ENCODE measurements around the gene NOL8. TPM values are rescaled to one million over a fixed set of nuclear protein-coding genes. Genes with fewer than 3 reads are reported as not detected.
A peak's percentile ranks its signal among the peaks of the same experiment; 100 is the strongest.

The NOL8 gene
- total RNA-seq, 3 donors from 2014 or later, result 70.0 to 79.9 (median 73.6) TPM

- no peaks in the 10 kb centered on the region for H3K9me3 Mint-ChIP-seq
- ATAC-seq, result no peak
- peaks cover 10% of the 10 kb centered on the region for H3K36me3 Mint-ChIP-seq (ENCODE audit: insufficient read depth)
- H3K27me3 Mint-ChIP-seq (ENCODE audit: low read depth), result no peaks in the 10 kb centered on the region
- DNase-seq, result no peak
- no peak overlapping the region for H3K4me3 Mint-ChIP-seq
- peaks cover 21% of the 10 kb centered on the region for H3K4me1 Mint-ChIP-seq (ENCODE audit: low read depth)
Measured at GRCh38 chr9:92328225-92328624, 3.1 kb upstream of the NOL8 start.

- H3K4me1 Mint-ChIP-seq (ENCODE audit: low read depth), result peaks cover 27% of the 10 kb centered on the region
- ATAC-seq (no peak), DNase-seq (no peak)
- no peaks in the 10 kb centered on the region for H3K9me3 Mint-ChIP-seq
- peaks cover 12% of the 10 kb centered on the region for H3K36me3 Mint-ChIP-seq (ENCODE audit: insufficient read depth)
- peak overlapping the region; percentile 94 for H3K4me3 Mint-ChIP-seq
- no peaks in the 10 kb centered on the region for H3K27me3 Mint-ChIP-seq (ENCODE audit: low read depth)
Measured at GRCh38 chr9:92327283-92327850, 2.2 kb upstream of the NOL8 start.

GRCh38 chr9:92325991-92326500 lies 896 bp upstream of the NOL8 start:
- DNase-seq (no peak), ATAC-seq (peak; percentile 5 to 6)
- Mint-ChIP-seq H3K4me3 (peak overlapping the region; percentile 94), H3K4me1 (ENCODE audit: low read depth) (peaks cover 29% of the 10 kb centered on the region), H3K9me3 (no peaks in the 10 kb centered on the region), H3K36me3 (ENCODE audit: insufficient read depth) (peaks cover 19% of the 10 kb centered on the region), H3K27me3 (ENCODE audit: low read depth) (no peaks in the 10 kb centered on the region)

- no peaks in the 10 kb centered on the region for H3K27me3 Mint-ChIP-seq (ENCODE audit: low read depth)
- DNase-seq (no peak), ATAC-seq (peak; percentile 20 to 24)
- peak overlapping the region; percentile 94 for H3K4me3 Mint-ChIP-seq
- peaks cover 27% of the 10 kb centered on the region for H3K36me3 Mint-ChIP-seq (ENCODE audit: insufficient read depth)
- peaks cover 30% of the 10 kb centered on the region for H3K4me1 Mint-ChIP-seq (ENCODE audit: low read depth)
- no peaks in the 10 kb centered on the region for H3K9me3 Mint-ChIP-seq
Measured at GRCh38 chr9:92324889-92325268, 271 bp downstream of the NOL8 start.

- ATAC-seq (no peak), DNase-seq (no peak)
- Mint-ChIP-seq H3K36me3 (ENCODE audit: insufficient read depth) (peaks cover 27% of the 10 kb centered on the region), H3K27me3 (ENCODE audit: low read depth) (no peaks in the 10 kb centered on the region), H3K9me3 (no peaks in the 10 kb centered on the region), H3K4me1 (ENCODE audit: low read depth) (peaks cover 30% of the 10 kb centered on the region), H3K4me3 (peak overlapping the region; percentile 94)
Measured at GRCh38 chr9:92324431-92324830, 719 bp downstream of the NOL8 start.

GRCh38 chr9:92315456-92315855 lies 9.7 kb downstream of the NOL8 start:
- Mint-ChIP-seq H3K27me3 (ENCODE audit: low read depth) (no peaks in the 10 kb centered on the region), H3K36me3 (ENCODE audit: insufficient read depth) (peaks cover 68% of the 10 kb centered on the region), H3K4me1 (ENCODE audit: low read depth) (peaks cover 34% of the 10 kb centered on the region), H3K9me3 (no peaks in the 10 kb centered on the region), H3K4me3 (no peak overlapping the region)
- DNase-seq (no peak), ATAC-seq (peak; percentile 37 to 43)

GRCh38 chr9:92313624-92314012 lies 11.5 kb downstream of the NOL8 start:
- Mint-ChIP-seq H3K4me3 (no peak overlapping the region), H3K36me3 (ENCODE audit: insufficient read depth) (peaks cover 72% of the 10 kb centered on the region)
- no peak for ATAC-seq

GRCh38 chr9:92312887-92313623 lies 12.1 kb downstream of the NOL8 start:
- Mint-ChIP-seq H3K27me3 (ENCODE audit: low read depth) (no peaks in the 10 kb centered on the region), H3K9me3 (no peaks in the 10 kb centered on the region), H3K4me1 (ENCODE audit: low read depth) (peaks cover 36% of the 10 kb centered on the region), H3K36me3 (ENCODE audit: insufficient read depth) (peaks cover 71% of the 10 kb centered on the region), H3K4me3 (no peak overlapping the region)
- ATAC-seq (no peak), DNase-seq (no peak)

More at GRCh38 chr9:92313624-92314012, 11.5 kb downstream of the NOL8 start:
- Mint-ChIP-seq H3K27me3 (ENCODE audit: low read depth) (no peaks in the 10 kb centered on the region), H3K9me3 (no peaks in the 10 kb centered on the region), H3K4me1 (ENCODE audit: low read depth) (peaks cover 36% of the 10 kb centered on the region)
- DNase-seq, result no peak

- DNase-seq (no peak), ATAC-seq (no peak)
- Mint-ChIP-seq H3K27me3 (ENCODE audit: low read depth) (no peaks in the 10 kb centered on the region), H3K36me3 (ENCODE audit: insufficient read depth) (peaks cover 69% of the 10 kb centered on the region), H3K4me1 (ENCODE audit: low read depth) (peaks cover 36% of the 10 kb centered on the region), H3K9me3 (no peaks in the 10 kb centered on the region), H3K4me3 (no peak overlapping the region)
Measured at GRCh38 chr9:92310562-92310961, 14.6 kb downstream of the NOL8 start.

GRCh38 chr9:92308893-92309292 lies 16.3 kb downstream of the NOL8 start:
- Mint-ChIP-seq H3K4me1 (ENCODE audit: low read depth) (peaks cover 23% of the 10 kb centered on the region), H3K9me3 (no peaks in the 10 kb centered on the region), H3K27me3 (ENCODE audit: low read depth) (no peaks in the 10 kb centered on the region), H3K36me3 (ENCODE audit: insufficient read depth) (peaks cover 66% of the 10 kb centered on the region), H3K4me3 (no peak overlapping the region)
- no peak for ATAC-seq
- no peak for DNase-seq

GRCh38 chr9:92300936-92301335 lies 24.2 kb downstream of the NOL8 start:
- Mint-ChIP-seq H3K27me3 (ENCODE audit: low read depth) (no peaks in the 10 kb centered on the region), H3K4me1 (ENCODE audit: low read depth) (peaks cover 15% of the 10 kb centered on the region), H3K36me3 (ENCODE audit: insufficient read depth) (peaks cover 53% of the 10 kb centered on the region), H3K4me3 (no peak overlapping the region), H3K9me3 (no peaks in the 10 kb centered on the region)
- no peak for DNase-seq
- no peak for ATAC-seq

- H3K4me1 Mint-ChIP-seq (ENCODE audit: low read depth), result peaks cover 26% of the 10 kb centered on the region
- no peak for ATAC-seq
- H3K27me3 Mint-ChIP-seq (ENCODE audit: low read depth), result no peaks in the 10 kb centered on the region
- no peak for DNase-seq
- no peak overlapping the region for H3K4me3 Mint-ChIP-seq
- peaks cover 44% of the 10 kb centered on the region for H3K36me3 Mint-ChIP-seq (ENCODE audit: insufficient read depth)
- no peaks in the 10 kb centered on the region for H3K9me3 Mint-ChIP-seq
Measured at GRCh38 chr9:92299116-92299515, 26.0 kb downstream of the NOL8 start.

GRCh38 chr9:92298036-92298435 lies 27.1 kb downstream of the NOL8 start:
- Mint-ChIP-seq H3K27me3 (ENCODE audit: low read depth) (no peaks in the 10 kb centered on the region), H3K4me1 (ENCODE audit: low read depth) (peaks cover 29% of the 10 kb centered on the region), H3K4me3 (peak overlapping the region; percentile 62), H3K36me3 (ENCODE audit: insufficient read depth) (peaks cover 41% of the 10 kb centered on the region), H3K9me3 (no peaks in the 10 kb centered on the region)
- ATAC-seq, result no peak
- DNase-seq, result no peak

- no peak for DNase-seq
- no peak for ATAC-seq
- Mint-ChIP-seq H3K4me1 (ENCODE audit: low read depth) (peaks cover 33% of the 10 kb centered on the region), H3K27me3 (ENCODE audit: low read depth) (no peaks in the 10 kb centered on the region), H3K9me3 (no peaks in the 10 kb centered on the region), H3K36me3 (ENCODE audit: insufficient read depth) (peaks cover 41% of the 10 kb centered on the region), H3K4me3 (peak overlapping the region; percentile 62)
Measured at GRCh38 chr9:92297611-92298010, 27.5 kb downstream of the NOL8 start.

- DNase-seq (no peak), ATAC-seq (no peak)
- Mint-ChIP-seq H3K36me3 (ENCODE audit: insufficient read depth) (peaks cover 43% of the 10 kb centered on the region), H3K27me3 (ENCODE audit: low read depth) (no peaks in the 10 kb centered on the region), H3K4me3 (no peak overlapping the region), H3K4me1 (ENCODE audit: low read depth) (peaks cover 45% of the 10 kb centered on the region), H3K9me3 (no peaks in the 10 kb centered on the region)
Measured at GRCh38 chr9:92295827-92296258, 29.3 kb downstream of the NOL8 start.

All from activated T-cell treated with anti-CD3 and anti-CD28 coated beads, Interleukin-2, amount 50 U/mL, for 4 hours (primary cell).